K562 (cell line): Measurements from ENCODE around the gene UBN2. TPM values are rescaled to one million over a fixed set of nuclear protein-coding genes. Genes with fewer than 3 reads are reported as not detected.

ENCODE experiments used
- ATAC-seq: fragments of 200-7000 bp; cut with Tn5 transposase; 3 replicates; pipeline ENCODE4 v1.9.1; 2020; ENCODE audit warnings: moderate library complexity
- BruUV-seq: library from RNA; stranded (reverse); fragments of 400-500 nt; replicated peaks from 2 replicates; lab custom pipeline; 2021; lab: Mats Ljungman, UMichigan
- CTCF ChIA-PET: fragments of 300-600 bp; formaldehyde crosslinking; extraction: SDS; loops from one replicate; lab custom pipeline; 2021; ENCODE audit warnings: low intra/inter-chr PET ratio; lab: Yijun Ruan, JAX
- POLR2A ChIA-PET: fragments of 300-600, 350-650 bp; sonication (Branson Sonifier 250); formaldehyde crosslinking; extraction: SDS; loops from one replicate; lab custom pipeline; 2021; ENCODE audit warnings: antibody characterized with exemption, inconsistent platforms; lab: Yijun Ruan, JAX
- DNase-seq, 4 experiments: peaks; one replicate each; pipeline versions ENCODE4 v3.0.0 to v3.0.0-alpha.2; 2011 to 2018; ENCODE audit warnings: low spot score in 3 of 4, mixed read lengths in 3 of 4; ENCODE audit errors: extremely low read depth in 1 of 4
- FAIRE-seq: peaks from 2 replicates; lab custom pipeline; 2011; peaks lifted over from hg19 to GRCh38; lab: Jason Lieb, UNC
- H2AFZ ChIP-seq: 2 replicates; pipeline ENCODE4 v1.6.0; 2011; ENCODE audit warnings: low read depth, low read length, control low read depth, inconsistent platforms
- H3K27ac ChIP-seq: fragments of 200-600 bp; 3 replicates; pipeline ENCODE4 v1.8.0; 2011; ENCODE audit warnings: low read depth, mild to moderate bottlenecking, control low read depth, inconsistent platforms, low read length, moderate library complexity, mixed read lengths; ENCODE audit errors: extremely low read depth
- H3K27me3 ChIP-seq, 2 experiments: fragments of 300-600 bp in 1 of 2; 2 replicates in 1 of 2; 3 replicates in 1 of 2; pipeline versions ENCODE4 v1.6.0 to v1.8.0; 2011; ENCODE audit warnings: inconsistent platforms in 2 of 2, low read length in 2 of 2, mild to moderate bottlenecking in 1 of 2, mixed read lengths in 1 of 2, moderate library complexity in 1 of 2; ENCODE audit not compliant: control insufficient read depth in 2 of 2, insufficient read depth in 2 of 2
- H3K36me3 ChIP-seq: fragments of 300-600 bp; 3 replicates; pipeline ENCODE4 v1.8.0; 2011; ENCODE audit warnings: mild to moderate bottlenecking, low read length, inconsistent platforms; ENCODE audit not compliant: control insufficient read depth, insufficient read depth
- H3K4me1 ChIP-seq, 2 experiments: fragments of 200-600 bp in 1 of 2; replicated peaks in 1 of 2; 2 replicates in 1 of 2; 3 replicates in 1 of 2; pipeline versions ENCODE4 v1.5.1 to v1.8.0; 2011; ENCODE audit warnings: inconsistent platforms in 2 of 2, low read length in 2 of 2, mild to moderate bottlenecking in 1 of 2, mixed read lengths in 1 of 2, moderate library complexity in 1 of 2; ENCODE audit not compliant: control insufficient read depth in 2 of 2, insufficient read depth in 2 of 2
- H3K4me2 ChIP-seq: 2 replicates; pipeline ENCODE4 v1.6.1; 2011; ENCODE audit warnings: low read length, control low read depth, inconsistent platforms, mixed read lengths; ENCODE audit not compliant: insufficient read depth
- H3K4me3 ChIP-seq: fragments of 200-600 bp; sonication (generic), shearing (Covaris generic); 2 replicates; pipeline ENCODE4 v1.5.1; 2016; ENCODE audit warnings: control low read depth, inconsistent platforms
- H3K79me2 ChIP-seq: fragments of 200-600 bp; 3 replicates; pipeline ENCODE4 v1.8.0; 2011; ENCODE audit warnings: low read length, inconsistent platforms; ENCODE audit not compliant: control insufficient read depth, insufficient read depth
- H3K9ac ChIP-seq, 2 experiments: 2 replicates each; pipeline versions ENCODE4 v1.6.0 to v1.6.1; 2011; ENCODE audit warnings: low read depth in 2 of 2, low read length in 2 of 2, control low read depth in 1 of 2, inconsistent platforms in 1 of 2, mild to moderate bottlenecking in 1 of 2, mixed read lengths in 1 of 2; ENCODE audit not compliant: insufficient read depth in 1 of 2
- H3K9me1 ChIP-seq: one replicate; pipeline ENCODE4 v1.6.0; 2011; ENCODE audit warnings: inconsistent platforms, mild to moderate bottlenecking, low read length, moderate library complexity; ENCODE audit not compliant: control insufficient read depth, insufficient read depth
- H3K9me3 ChIP-seq: replicated peaks from 2 replicates; pipeline ENCODE4 v1.5.1; 2011; ENCODE audit warnings: low read depth, low read length, inconsistent platforms; ENCODE audit not compliant: control insufficient read depth, insufficient read depth
- H4K20me1 ChIP-seq: replicated peaks from 2 replicates; pipeline ENCODE4 v1.6.1; 2011; ENCODE audit warnings: low read length, inconsistent platforms, mixed read lengths; ENCODE audit not compliant: control insufficient read depth, insufficient read depth
- HMBOX1 ChIP-seq: sonication (generic); IDR thresholded peaks from 2 replicates; pipeline ENCODE4 v1.6.1; 2016
- MBD1 ChIP-seq: fragments of 250-450 bp; sonication (Bioruptor Pico); IDR thresholded peaks from 2 replicates; pipeline ENCODE4 v1.8.0; 2022; ENCODE audit warnings: inconsistent platforms
- NFE2L1 ChIP-seq: fragments of 450-650 bp; IDR thresholded peaks from 2 replicates; pipeline ENCODE4 v1.6.1; 2016; ENCODE audit warnings: missing genetic modification characterization, low read depth, mild to moderate bottlenecking, missing compliant biosample characterization, moderate library complexity, borderline replicate concordance
- PHTF2 ChIP-seq: fragments of 250-450 bp; sonication (Bioruptor Pico); IDR thresholded peaks from 2 replicates; pipeline ENCODE4 v1.5.0; 2021; ENCODE audit warnings: mild to moderate bottlenecking
- RFX7 ChIP-seq: fragments of 250-450 bp; sonication (Bioruptor Pico); IDR thresholded peaks from 2 replicates; pipeline ENCODE4 v1.5.1; 2021; ENCODE audit warnings: mild to moderate bottlenecking
- SMARCC2 ChIP-seq: fragments of 450-650 bp; IDR thresholded peaks from 2 replicates; pipeline ENCODE4 v1.6.1; 2017; ENCODE audit warnings: antibody characterized with exemption, moderate library complexity, mild to moderate bottlenecking, low read depth
- VEZF1 ChIP-seq: fragments of 200-800 bp; sonication (Bioruptor generic); IDR thresholded peaks from 2 replicates; pipeline ENCODE4 v1.6.1; 2017; ENCODE audit warnings: missing genetic modification characterization, missing compliant biosample characterization
- YY1 ChIP-seq, 3 experiments: IDR thresholded peaks; 2 replicates each; pipeline ENCODE4 v1.6.1; 2011; ENCODE audit warnings: low read length in 2 of 3, mild to moderate bottlenecking in 2 of 3, moderate library complexity in 2 of 3, borderline replicate concordance in 1 of 3, control low read depth in 1 of 3, low read depth in 1 of 3; ENCODE audit not compliant: insufficient read depth in 3 of 3, insufficient replicate concordance in 2 of 3, control insufficient read depth in 1 of 3, insufficient read length in 1 of 3; ENCODE audit errors: extremely low read depth in 1 of 3
- ZFPM2 ChIP-seq: fragments of 250-450 bp; sonication (Bioruptor Pico); IDR thresholded peaks from 2 replicates; pipeline ENCODE4 v1.5.1; 2022; ENCODE audit warnings: mild to moderate bottlenecking
- ZNF347 ChIP-seq: fragments of 450-650 bp; formaldehyde crosslinking; IDR thresholded peaks from 2 replicates; pipeline ENCODE4 v1.4.0; 2020; ENCODE audit warnings: low read depth, mild to moderate bottlenecking, moderate library complexity
- ZNF436 ChIP-seq: fragments of 250-450, 450-650 bp; sonication (Bioruptor Pico); formaldehyde crosslinking; IDR thresholded peaks from 2 replicates; pipeline ENCODE4 v1.7.0; 2020; ENCODE audit warnings: mild to moderate bottlenecking
- ZNF444 ChIP-seq: fragments of 250-450 bp; sonication (Bioruptor Pico); IDR thresholded peaks from 2 replicates; pipeline ENCODE4 v1.4.0; 2020; ENCODE audit warnings: mild to moderate bottlenecking, moderate library complexity
- ZNF699 ChIP-seq: fragments of 250-450 bp; sonication (Bioruptor Pico); IDR thresholded peaks from 2 replicates; pipeline ENCODE4 v1.8.0; 2021; ENCODE audit warnings: mild to moderate bottlenecking, moderate library complexity; ENCODE audit not compliant: insufficient replicate concordance
- WGBS: fragments of 100-300 bp; shearing (Covaris generic); methylation state at CpG from one replicate; pipeline ENCODE4 v1.1.6; 2016; ENCODE audit warnings: low coverage, mixed read lengths; ENCODE audit not compliant: insufficient coverage; ENCODE audit errors: missing lambda C conversion rate; 5-methylcytosine and 5-hydroxymethylcytosine counted together
- in situ Hi-C: fragments of 300-500 bp; cut with MboI; formaldehyde crosslinking; loops from 4 replicates; pipeline ENCODE4 v1.15.0; 2018; ENCODE audit warnings: inconsistent platforms, mixed read lengths
- intact Hi-C: fragments of 100-400 bp; cut with micrococcal nuclease; formaldehyde crosslinking; loops from 2 replicates; pipeline ENCODE4 v1.14.2; 2022
- polyA plus RNA-seq, 8 experiments: library from polyadenylated mRNA; depleted of rRNA in 4 of 8; stranded (reverse) in 5 of 8; unstranded in 3 of 8; fragments of >200 nt; fragmentation: Nextera tagmentation in 2 of 8; fragmentation: Illumina TruSeq in 1 of 8; extraction: Ambion mirVana in 2 of 8; extraction: Trizol in 1 of 8; gene quantifications; 2 replicates each; pipeline versions ENCODE4 v1.2.1 to v1.2.3, GENCODE V29; 2011 to 2014; ENCODE audit warnings: inconsistent platforms in 1 of 8, missing spikeins in 1 of 8
- total RNA-seq, 7 experiments: library from RNA; depleted of rRNA in 6 of 7; stranded (reverse); fragments of >200 nt in 6 of 7; fragmentation: Illumina TruSeq in 2 of 7; extraction: Trizol in 2 of 7; gene quantifications; 2 replicates each; pipeline versions ENCODE4 v1.2.1 to v1.2.3, GENCODE V29; 2011 to 2021; ENCODE audit warnings: low replicate concordance in 1 of 7
- TF ChIP-seq, protein P1 (sequence below): sonication (generic); formaldehyde crosslinking; IDR thresholded peaks from 2 replicates; pipeline ENCODE4 v1.8.1; 2022; ENCODE audit warnings: missing genetic modification reagents

UBN2 gene
- total and polyA plus RNA-seq, 9 of the 15 experiments (the other 6 are each of a cell fraction or from before 2014, with no cell fraction given): 1.2 to 19.5 (median 9.9) TPM

DNA sequence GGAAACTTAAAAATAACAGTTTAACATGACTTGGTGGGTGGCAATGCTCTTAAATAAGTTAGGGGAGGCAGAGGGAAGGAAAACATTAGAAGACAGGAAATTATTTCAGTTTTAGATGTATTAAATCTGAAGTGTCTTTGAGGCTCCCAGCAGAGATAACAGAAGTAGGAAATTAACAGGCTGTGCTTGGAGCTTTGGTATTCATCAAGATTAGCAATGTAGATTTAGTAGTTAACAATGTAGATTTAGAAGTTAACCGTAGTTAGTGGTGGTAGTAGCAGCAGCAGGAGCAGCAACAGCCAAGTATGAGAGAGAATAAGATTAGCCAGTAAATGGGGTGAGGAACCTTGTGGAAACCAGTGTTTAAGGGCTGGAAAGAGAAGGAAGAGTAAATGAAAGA, 48.7 kb upstream of the UBN2 start:
- ChIA-PET POLR2A (interaction anchor here (1.9 kb wide), 1 partner anchor 50 kb away, joined by 4 read pairs; no protein-coding TSS in a partner anchor), CTCF (no interaction called here)
- no peak overlapping the region for H3K9ac ChIP-seq
- no peaks in the 10 kb centered on the region for H4K20me1 ChIP-seq
- FAIRE-seq: no peak
- H3K27ac ChIP-seq: no peak overlapping the region
- H3K4me2 ChIP-seq: no peak overlapping the region
- WGBS: 26% methylated on average over 1 of the region's 1 CpG
- H3K9me1 ChIP-seq: no peaks in the 10 kb centered on the region
- in situ Hi-C loops: no loop called here
- peak overlapping the region; percentile 1; the same call in 1 of the 2 replicates for H2AFZ ChIP-seq
- TF ChIP-seq ZFPM2 (CRISPR knock-in tag): 0 out of 2 replicates have a peak, but pooled peaks have one; percentile 44
- TF ChIP-seq, protein P1, sequence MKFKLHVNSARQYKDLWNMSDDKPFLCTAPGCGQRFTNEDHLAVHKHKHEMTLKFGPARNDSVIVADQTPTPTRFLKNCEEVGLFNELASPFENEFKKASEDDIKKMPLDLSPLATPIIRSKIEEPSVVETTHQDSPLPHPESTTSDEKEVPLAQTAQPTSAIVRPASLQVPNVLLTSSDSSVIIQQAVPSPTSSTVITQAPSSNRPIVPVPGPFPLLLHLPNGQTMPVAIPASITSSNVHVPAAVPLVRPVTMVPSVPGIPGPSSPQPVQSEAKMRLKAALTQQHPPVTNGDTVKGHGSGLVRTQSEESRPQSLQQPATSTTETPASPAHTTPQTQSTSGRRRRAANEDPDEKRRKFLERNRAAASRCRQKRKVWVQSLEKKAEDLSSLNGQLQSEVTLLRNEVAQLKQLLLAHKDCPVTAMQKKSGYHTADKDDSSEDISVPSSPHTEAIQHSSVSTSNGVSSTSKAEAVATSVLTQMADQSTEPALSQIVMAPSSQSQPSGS (CRISPR knock-in tag): no peak
- TF ChIP-seq MBD1 (CRISPR knock-in tag): no peak
- TF ChIP-seq HMBOX1: peak; percentile 52; the same call in 1 of the 2 replicates
- TF ChIP-seq NFE2L1: no peak
- no peak for TF ChIP-seq PHTF2 (CRISPR knock-in tag)
- TF ChIP-seq RFX7 (CRISPR knock-in tag): no peak
- no peak for TF ChIP-seq ZNF436
- TF ChIP-seq VEZF1 (CRISPR knock-in tag): no peak
- no peak for TF ChIP-seq ZNF699 (CRISPR knock-in tag)
- no peak for TF ChIP-seq ZNF347
- no peak for TF ChIP-seq YY1 (IDR thresholded peaks at IDR 0.05; ENCODE audit: borderline replicate concordance in 1 of 3, control insufficient read depth in 1 of 3, extremely low read depth in 1 of 3, insufficient read depth in 3 of 3, insufficient read length in 1 of 3, insufficient replicate concordance in 2 of 3, low read depth in 1 of 3, low read length in 2 of 3)
- TF ChIP-seq ZNF444 (CRISPR knock-in tag): no peak
- TF ChIP-seq SMARCC2: no peak
- no TSS peak for BruUV-seq
- DNase-seq: no peak
- H3K4me1 ChIP-seq: peaks cover 7 to 39% of the 10 kb centered on the region in 2 experiments; a peak in 4 of 5 replicates
- no peaks in the 10 kb centered on the region for H3K27me3 ChIP-seq
- no peaks in the 10 kb centered on the region for H3K9me3 ChIP-seq
- H3K4me3 ChIP-seq: no peak overlapping the region
- no peaks in the 10 kb centered on the region for H3K36me3 ChIP-seq
- no peak for ATAC-seq
- intact Hi-C loops: loop anchor here (2.0 kb wide), 1 partner anchor 28 kb away; no protein-coding TSS in a partner anchor
- no peaks in the 10 kb centered on the region for H3K79me2 ChIP-seq
